Parathyroid adenoma (tissue), 2 donors: ENCODE measurements around the gene SLC2A13.

ENCODE experiments used
- H2AFZ ChIP-seq: fragments of 300-600 bp; sonication (generic); one replicate; pipeline ENCODE4 v1.7.0; 2017; ENCODE audit warnings: antibody characterized with exemption, mild to moderate bottlenecking
- H3K27ac ChIP-seq: fragments of 300-600 bp; sonication (generic); one replicate; pipeline ENCODE4 v1.7.0; 2017
- H3K27me3 ChIP-seq: fragments of 300-600 bp; sonication (generic); one replicate; pipeline ENCODE4 v1.7.0; 2017; ENCODE audit warnings: low read length; ENCODE audit not compliant: control insufficient read depth, insufficient read depth
- H3K36me3 ChIP-seq: fragments of 300-600 bp; sonication (generic); one replicate; pipeline ENCODE4 v1.7.0; 2017; ENCODE audit warnings: low read length; ENCODE audit not compliant: control insufficient read depth, insufficient read depth
- H3K4me1 ChIP-seq: fragments of 300-600 bp; sonication (generic); one replicate; pipeline ENCODE4 v1.7.0; 2017; ENCODE audit warnings: control low read depth
- H3K4me2 ChIP-seq: fragments of 300-600 bp; sonication (generic); one replicate; pipeline ENCODE4 v1.7.0; 2017; ENCODE audit warnings: low read length
- H3K4me3 ChIP-seq: fragments of 300-600 bp; sonication (generic); one replicate; pipeline ENCODE4 v1.7.0; 2017; ENCODE audit warnings: low read depth, low read length
- H3K79me2 ChIP-seq: fragments of 300-600 bp; sonication (generic); one replicate; pipeline ENCODE4 v1.7.0; 2017; ENCODE audit warnings: control low read depth
- H3K9ac ChIP-seq: fragments of 300-600 bp; sonication (generic); one replicate; pipeline ENCODE4 v1.7.0; 2017; ENCODE audit warnings: mild to moderate bottlenecking
- H3K9me3 ChIP-seq: fragments of 300-600 bp; sonication (generic); one replicate; pipeline ENCODE4 v1.7.0; 2017; ENCODE audit warnings: low read length; ENCODE audit not compliant: control insufficient read depth
- CTCF ChIP-seq: fragments of 300-600 bp; sonication (generic); IDR thresholded peaks from one replicate; pipeline ENCODE4 v1.7.0; 2017; ENCODE audit warnings: antibody characterized with exemption, mild to moderate bottlenecking
- donor health status: primary hyperparathyroidism.

The SLC2A13 gene

GRCh38 chr12:40011775-40012129, 94.1 kb downstream of the SLC2A13 start:
- no peak for TF ChIP-seq CTCF
- H3K9me3 ChIP-seq = no peaks in the 10 kb centered on the region
- peaks cover 5% of the 10 kb centered on the region for H3K4me1 ChIP-seq
- peak overlapping the region; percentile 38 for H3K4me3 ChIP-seq
- no peak overlapping the region for H3K27ac ChIP-seq
- H3K36me3 ChIP-seq = no peaks in the 10 kb centered on the region
- H3K27me3 ChIP-seq = no peaks in the 10 kb centered on the region
- H2AFZ ChIP-seq = peak overlapping the region; percentile 13
- H3K9ac ChIP-seq = no peak overlapping the region
- peak overlapping the region; percentile 62 for H3K4me2 ChIP-seq
- H3K79me2 ChIP-seq = peaks cover 10% of the 10 kb centered on the region

- Histone ChIP-seq H3K9ac (no peak overlapping the region), H3K36me3 (no peaks in the 10 kb centered on the region), H3K27ac (no peak overlapping the region), H3K4me2 (peak overlapping the region; percentile 62), H3K4me1 (peaks cover 5% of the 10 kb centered on the region), H3K9me3 (no peaks in the 10 kb centered on the region), H3K27me3 (no peaks in the 10 kb centered on the region), H3K79me2 (peaks cover 10% of the 10 kb centered on the region), H2AFZ (peak overlapping the region; percentile 13), H3K4me3 (peak overlapping the region; percentile 38)
- peak; percentile 88 for TF ChIP-seq CTCF
Observed at GRCh38 chr12:40010899-40011774, 94.7 kb downstream of the SLC2A13 start.

GRCh38 chr12:40002178-40003169, 103.4 kb downstream of the SLC2A13 start:
- Histone ChIP-seq H3K4me3 (no peak overlapping the region), H3K4me1 (peaks cover 3% of the 10 kb centered on the region), H2AFZ (no peak overlapping the region), H3K36me3 (no peaks in the 10 kb centered on the region), H3K27ac (no peak overlapping the region), H3K9me3 (no peaks in the 10 kb centered on the region), H3K4me2 (no peak overlapping the region), H3K9ac (no peak overlapping the region), H3K27me3 (no peaks in the 10 kb centered on the region), H3K79me2 (peaks cover 29% of the 10 kb centered on the region)
- no peak for TF ChIP-seq CTCF

- TF ChIP-seq CTCF = no peak
- no peak overlapping the region for H3K9ac ChIP-seq
- no peaks in the 10 kb centered on the region for H3K36me3 ChIP-seq
- H3K4me3 ChIP-seq = no peak overlapping the region
- H3K4me2 ChIP-seq = no peak overlapping the region
- peaks cover 37% of the 10 kb centered on the region for H3K79me2 ChIP-seq
- no peaks in the 10 kb centered on the region for H3K27me3 ChIP-seq
- H3K4me1 ChIP-seq = peaks cover 3% of the 10 kb centered on the region
- no peak overlapping the region for H2AFZ ChIP-seq
- H3K27ac ChIP-seq = no peak overlapping the region
- H3K9me3 ChIP-seq = no peaks in the 10 kb centered on the region
Observed at GRCh38 chr12:40001406-40001805, 104.5 kb downstream of the SLC2A13 start.
